PC-3 (cell line): ENCODE results near the gene CELF2.

Experiments
- CTCF ChIP-seq: fragments of 300-600 bp; sonication (generic); conservative IDR thresholded peaks from 2 replicates; pipeline ENCODE4 v1.5.1; 2017; ENCODE audit warnings: antibody characterized with exemption, low read depth, mild to moderate bottlenecking, low read length
- EZH2 ChIP-seq: fragments of 300-600 bp; sonication (generic); IDR thresholded peaks from one replicate; pipeline ENCODE4 v1.6.1; 2017; ENCODE audit warnings: antibody characterized with exemption, mild to moderate bottlenecking, low read length; ENCODE audit not compliant: unreplicated experiment
- EZH2phosphoT487 ChIP-seq: fragments of 300-600 bp; sonication (generic); IDR thresholded peaks from 2 replicates; pipeline ENCODE4 v1.6.1; 2018; ENCODE audit warnings: mild to moderate bottlenecking, antibody characterized with exemption, low read length, borderline replicate concordance

GRCh38 chr10:10985361-10985760 lies 32.3 kb upstream of the CELF2 start:
- TF ChIP-seq CTCF (no peak), EZH2phosphoT487 (no peak), EZH2 (no peak)
